PC-3 (cell line): Measurements from ENCODE around the gene ST6GALNAC4. TPM values are rescaled to one million over a fixed set of nuclear protein-coding genes. Genes with fewer than 3 reads are reported as not detected.

ENCODE experiments used
- ATAC-seq: fragments of 200-7000 bp; cut with Tn5 transposase; 2 replicates; pipeline ENCODE4 v1.9.1; 2020; ENCODE audit warnings: mild to moderate bottlenecking, moderate library complexity
- BruUV-seq: library from RNA; stranded (reverse); fragments of 400-500 nt; replicated peaks from 2 replicates; lab custom pipeline; 2021; lab: Mats Ljungman, UMichigan
- CTCF ChIA-PET: fragments of 300-600 bp; sonication (Branson Sonifier 250); formaldehyde crosslinking; loops from one replicate; lab custom pipeline; 2022; ENCODE audit warnings: antibody characterized with exemption; lab: Charles Lee
- POLR2A ChIA-PET: fragments of 300-600 bp; sonication (Branson Sonifier 250); formaldehyde crosslinking; loops from one replicate; lab custom pipeline; 2022; ENCODE audit warnings: antibody characterized with exemption; ENCODE audit not compliant: unreplicated experiment; lab: Charles Lee
- DNase-seq: peaks from one replicate; pipeline ENCODE4 v3.0.0-alpha.2; 2015
- H2AFZ ChIP-seq: fragments of 300-600 bp; sonication (generic); 2 replicates; pipeline ENCODE4 v1.6.0; 2016; ENCODE audit warnings: antibody characterized with exemption, low read length
- H3F3A ChIP-seq: fragments of 300-600 bp; sonication (generic); one replicate; pipeline ENCODE4 v1.6.0; 2017; ENCODE audit warnings: antibody characterized with exemption, low read length, control low read depth, mild to moderate bottlenecking; ENCODE audit not compliant: unreplicated experiment
- H3K27ac ChIP-seq: fragments of 300-600 bp; sonication (generic); 2 replicates; pipeline ENCODE4 v1.5.1; 2016; ENCODE audit warnings: mild to moderate bottlenecking, low read length
- H3K27me3 ChIP-seq: fragments of 300-600 bp; sonication (generic); 2 replicates; pipeline ENCODE4 v1.6.1; 2016; ENCODE audit warnings: low read length, mixed read lengths
- H3K36me3 ChIP-seq: fragments of 300-600 bp; sonication (generic); 2 replicates; pipeline ENCODE4 v1.6.1; 2016; ENCODE audit warnings: low read depth, mixed run types, low read length, mixed read lengths
- H3K4me1 ChIP-seq: fragments of 300-600 bp; sonication (generic); 2 replicates; pipeline ENCODE4 v1.5.1; 2016; ENCODE audit warnings: low read length; ENCODE audit not compliant: insufficient read depth
- H3K4me2 ChIP-seq: fragments of 300-600 bp; sonication (generic); 2 replicates; pipeline ENCODE4 v1.6.0; 2016; ENCODE audit warnings: low read length
- H3K4me3 ChIP-seq: fragments of 300-600 bp; sonication (generic); 2 replicates; pipeline ENCODE4 v1.5.1; 2016; ENCODE audit warnings: mild to moderate bottlenecking, low read length, mixed read lengths
- H3K79me2 ChIP-seq: fragments of 300-600 bp; sonication (generic); 2 replicates; pipeline ENCODE4 v1.6.1; 2017; ENCODE audit warnings: low read length, mixed read lengths
- H3K9ac ChIP-seq: fragments of 300-600 bp; sonication (generic); 2 replicates; pipeline ENCODE4 v1.6.0; 2016; ENCODE audit warnings: mild to moderate bottlenecking, low read length
- H3K9me2 ChIP-seq: fragments of 300-600 bp; sonication (generic); replicated peaks from 2 replicates; pipeline ENCODE4 v1.6.1; 2016; ENCODE audit warnings: mixed run types, low read length, mixed read lengths
- H3K9me3 ChIP-seq: fragments of 300-600 bp; sonication (generic); 2 replicates; pipeline ENCODE4 v1.6.1; 2016; ENCODE audit warnings: low read length, mixed read lengths
- H4K20me1 ChIP-seq: fragments of 300-600 bp; sonication (generic); 2 replicates; pipeline ENCODE4 v1.6.1; 2016; ENCODE audit warnings: low read length, mixed read lengths
- CTCF ChIP-seq: fragments of 300-600 bp; sonication (generic); conservative IDR thresholded peaks from 2 replicates; pipeline ENCODE4 v1.5.1; 2017; ENCODE audit warnings: antibody characterized with exemption, low read depth, mild to moderate bottlenecking, low read length
- EZH2 ChIP-seq: fragments of 300-600 bp; sonication (generic); IDR thresholded peaks from one replicate; pipeline ENCODE4 v1.6.1; 2017; ENCODE audit warnings: antibody characterized with exemption, mild to moderate bottlenecking, low read length; ENCODE audit not compliant: unreplicated experiment
- EZH2phosphoT487 ChIP-seq: fragments of 300-600 bp; sonication (generic); IDR thresholded peaks from 2 replicates; pipeline ENCODE4 v1.6.1; 2018; ENCODE audit warnings: mild to moderate bottlenecking, antibody characterized with exemption, low read length, borderline replicate concordance
- intact Hi-C: fragments of 100-400 bp; cut with micrococcal nuclease; formaldehyde crosslinking; loops from 2 replicates; pipeline ENCODE4 v1.9.0; 2023
- total RNA-seq: library from RNA; depleted of rRNA; stranded (reverse); fragments of >200 nt; gene quantifications from 2 replicates; pipeline ENCODE4 v1.2.3, GENCODE V29; 2014

Gene ST6GALNAC4
- total RNA-seq, 1 experiment from 2014 or later = 26.9 TPM

- H3K9ac ChIP-seq = no peak overlapping the region
- peak overlapping the region; percentile 76 for H3K27ac ChIP-seq
- ATAC-seq (no peak), DNase-seq (peak; percentile 77)
- H3K9me2 ChIP-seq = no peaks in the 10 kb centered on the region
- H3K4me3 ChIP-seq = no peak overlapping the region
- H3K9me3 ChIP-seq = no peaks in the 10 kb centered on the region
- H4K20me1 ChIP-seq = no peaks in the 10 kb centered on the region
- ChIA-PET CTCF (no interaction called here), POLR2A (no interaction called here)
- intact Hi-C loops = loop anchor here (5.0 kb wide), 1 partner anchor 331 kb away; no protein-coding TSS in a partner anchor
- peaks cover 34% of the 10 kb centered on the region for H3K4me1 ChIP-seq
- no peak overlapping the region for H2AFZ ChIP-seq
- no peaks in the 10 kb centered on the region for H3K36me3 ChIP-seq
- TF ChIP-seq EZH2phosphoT487 = no peak
- no peak for TF ChIP-seq CTCF
- no peak for TF ChIP-seq EZH2
- no peaks in the 10 kb centered on the region for H3K79me2 ChIP-seq
- BruUV-seq = no TSS peak
- no peaks in the 10 kb centered on the region for H3F3A ChIP-seq
- peak overlapping the region; percentile 37 for H3K4me2 ChIP-seq
- no peaks in the 10 kb centered on the region for H3K27me3 ChIP-seq
These were observed 6.9 kb upstream of the ST6GALNAC4 start for GRCh38 chr9:127923771-127924170.

GRCh38 chr9:127923046-127923445 lies 6.2 kb upstream of the ST6GALNAC4 start:
- intact Hi-C loops = loop anchor here (5.0 kb wide), 1 partner anchor 331 kb away; no protein-coding TSS in a partner anchor
- Histone ChIP-seq H4K20me1 (no peaks in the 10 kb centered on the region), H3K4me1 (peaks cover 36% of the 10 kb centered on the region), H2AFZ (no peak overlapping the region), H3K27me3 (no peaks in the 10 kb centered on the region), H3K4me2 (no peak overlapping the region), H3K79me2 (no peaks in the 10 kb centered on the region), H3K9ac (no peak overlapping the region), H3F3A (no peaks in the 10 kb centered on the region), H3K36me3 (no peaks in the 10 kb centered on the region), H3K27ac (peak overlapping the region; percentile 76), H3K4me3 (no peak overlapping the region), H3K9me2 (no peaks in the 10 kb centered on the region), H3K9me3 (no peaks in the 10 kb centered on the region)
- ChIA-PET CTCF (interaction anchor here (2.2 kb wide), 1 partner anchor 188 kb away, joined by 9 read pairs; the partner anchor contains the start of gene TOR2A), POLR2A (no interaction called here)
- DNase-seq = no peak
- TF ChIP-seq CTCF (no peak), EZH2 (no peak), EZH2phosphoT487 (no peak)
- no peak for ATAC-seq
- no TSS peak for BruUV-seq

- no peaks in the 10 kb centered on the region for H3F3A ChIP-seq
- no peaks in the 10 kb centered on the region for H3K27me3 ChIP-seq
- H3K79me2 ChIP-seq = peaks cover under 1% of the 10 kb centered on the region; the same call in 1 of the 2 replicates
- POLR2A ChIA-PET = interaction anchor here (0.5 kb wide), 1 partner anchor 12 kb away, joined by 3 read pairs; no protein-coding TSS in a partner anchor
- H3K27ac ChIP-seq = no peak overlapping the region
- peak; percentile 77 for TF ChIP-seq CTCF
- no peak for TF ChIP-seq EZH2
- H3K4me2 ChIP-seq = peak overlapping the region; percentile 86
- peak overlapping the region; percentile 64 for H3K4me3 ChIP-seq
- H3K4me1 ChIP-seq = peaks cover 38% of the 10 kb centered on the region
- H3K9me2 ChIP-seq = no peaks in the 10 kb centered on the region
- no peaks in the 10 kb centered on the region for H3K36me3 ChIP-seq
- peak; percentile 14 for ATAC-seq
- no peaks in the 10 kb centered on the region for H3K9me3 ChIP-seq
- intact Hi-C loops = loop anchor here (2.0 to 5.0 kb wide), 2 partner anchors 187 to 329 kb away; partner anchors contain the start of gene TOR2A
- DNase-seq = peak; percentile 62
- CTCF ChIA-PET = interaction anchor here (2.2 kb wide), 1 partner anchor 187 kb away, joined by 9 read pairs; the partner anchor contains the start of gene TOR2A
- peak overlapping the region; percentile 68 for H2AFZ ChIP-seq
- H3K9ac ChIP-seq = peak overlapping the region; percentile 48; the same call in 1 of the 2 replicates
- H4K20me1 ChIP-seq = no peaks in the 10 kb centered on the region
- no TSS peak for BruUV-seq
These were observed 4.8 kb upstream of the ST6GALNAC4 start for GRCh38 chr9:127921557-127922120.
